ENCODE data around the gene CBX3. TPM values are rescaled to one million over a fixed set of nuclear protein-coding genes. Genes with fewer than 3 reads are reported as not detected.

Gene CBX3
- total and polyA plus RNA-seq, 11 donors: 31.5 to 70.1 (median 59.9) TPM

DNA sequence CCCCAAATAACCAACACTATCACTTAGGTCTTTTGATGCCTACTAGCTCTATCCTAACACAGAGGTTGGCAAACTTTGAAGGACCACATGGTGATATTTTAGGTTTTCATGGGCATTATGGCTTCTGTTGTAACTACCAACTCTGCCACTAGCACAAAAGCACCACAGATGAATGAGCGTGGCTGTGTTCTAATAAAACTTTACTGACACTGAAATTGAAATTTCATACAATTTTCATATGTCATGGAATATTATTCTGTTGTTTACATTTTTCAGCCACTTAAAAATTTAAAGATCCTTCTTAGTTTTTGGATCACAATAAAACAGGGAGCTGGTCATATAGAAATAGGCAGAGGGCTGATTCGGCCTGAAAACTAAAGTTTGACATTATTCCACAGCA lies 26.4 kb downstream of the CBX3 start:
- 86 to 99% (median 94%) methylated on average over 2 of the region's 2 CpGs for WGBS, 4 donors
- intact Hi-C loops (cut with DNase I): no loop called here
- DNase-seq: no peak

DNA sequence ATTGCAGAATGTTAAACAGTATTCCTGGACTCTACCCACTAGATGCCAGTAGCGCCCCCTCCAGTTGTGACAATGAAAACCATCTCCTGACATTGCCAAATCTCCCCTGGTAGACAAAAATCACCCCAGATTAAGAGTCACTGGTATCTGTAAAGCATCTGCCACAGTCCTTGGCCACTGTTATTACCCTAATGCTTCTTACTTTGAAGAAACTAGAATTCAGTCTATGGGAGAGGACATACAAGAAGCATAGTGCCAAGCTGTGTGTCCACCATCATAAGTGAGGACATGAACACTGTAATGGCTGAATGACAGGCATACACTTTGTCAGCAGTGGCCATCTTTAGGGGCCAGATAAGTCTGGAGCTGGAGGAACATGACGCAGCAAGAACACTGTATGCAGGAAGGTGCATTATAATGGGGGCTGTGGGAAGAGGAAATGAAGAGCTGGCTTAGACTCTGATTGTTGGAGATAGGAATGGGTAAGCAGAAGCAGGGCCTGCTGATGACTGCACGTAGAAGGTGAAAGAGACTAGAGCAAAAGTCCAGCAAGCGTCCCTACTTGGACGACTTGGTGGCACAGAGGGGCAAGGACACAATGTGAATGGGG lies 32.5 kb downstream of the CBX3 start:
- H3K36me3 ChIP-seq: no peaks in the 10 kb centered on the region
- intact Hi-C loops (cut with DNase I): no loop called here
- no peak for TF ChIP-seq POLR2A (IDR thresholded peaks at IDR 0.05)
- TF ChIP-seq, protein P1, sequence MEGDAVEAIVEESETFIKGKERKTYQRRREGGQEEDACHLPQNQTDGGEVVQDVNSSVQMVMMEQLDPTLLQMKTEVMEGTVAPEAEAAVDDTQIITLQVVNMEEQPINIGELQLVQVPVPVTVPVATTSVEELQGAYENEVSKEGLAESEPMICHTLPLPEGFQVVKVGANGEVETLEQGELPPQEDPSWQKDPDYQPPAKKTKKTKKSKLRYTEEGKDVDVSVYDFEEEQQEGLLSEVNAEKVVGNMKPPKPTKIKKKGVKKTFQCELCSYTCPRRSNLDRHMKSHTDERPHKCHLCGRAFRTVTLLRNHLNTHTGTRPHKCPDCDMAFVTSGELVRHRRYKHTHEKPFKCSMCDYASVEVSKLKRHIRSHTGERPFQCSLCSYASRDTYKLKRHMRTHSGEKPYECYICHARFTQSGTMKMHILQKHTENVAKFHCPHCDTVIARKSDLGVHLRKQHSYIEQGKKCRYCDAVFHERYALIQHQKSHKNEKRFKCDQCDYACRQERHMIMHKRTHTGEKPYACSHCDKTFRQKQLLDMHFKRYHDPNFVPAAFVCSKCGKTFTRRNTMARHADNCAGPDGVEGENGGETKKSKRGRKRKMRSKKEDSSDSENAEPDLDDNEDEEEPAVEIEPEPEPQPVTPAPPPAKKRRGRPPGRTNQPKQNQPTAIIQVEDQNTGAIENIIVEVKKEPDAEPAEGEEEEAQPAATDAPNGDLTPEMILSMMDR (IDR thresholded peaks at IDR 0.05): no peak
- no peak overlapping the region for H3K27ac ChIP-seq
- H3K4me1 ChIP-seq: no peaks in the 10 kb centered on the region
- H3K9me3 ChIP-seq: no peaks in the 10 kb centered on the region
- DNase-seq (no peak), ATAC-seq (no peak)
- H3K27me3 ChIP-seq: peaks cover 0 to 11% (median 0%) of the 10 kb centered on the region in 9 donors
- 60 to 67% (median 64%) methylated on average over 5 of the region's 5 CpGs for WGBS, 4 donors
- no peak overlapping the region for H3K4me3 ChIP-seq

More for the DNA sequence above, 26.4 kb downstream of the CBX3 start:
- no peaks in the 10 kb centered on the region for H3K9me3 ChIP-seq
- no peaks in the 10 kb centered on the region for H3K36me3 ChIP-seq
- no peak for TF ChIP-seq POLR2A (IDR thresholded peaks at IDR 0.05)
- TF ChIP-seq, protein P1 (IDR thresholded peaks at IDR 0.05): no peak
- H3K27me3 ChIP-seq: peaks cover 0 to 5% (median 0%) of the 10 kb centered on the region in 9 donors
- no peak overlapping the region for H3K4me3 ChIP-seq
- H3K4me1 ChIP-seq: no peaks in the 10 kb centered on the region
- ATAC-seq: no peak
- no peak overlapping the region for H3K27ac ChIP-seq

DNA sequence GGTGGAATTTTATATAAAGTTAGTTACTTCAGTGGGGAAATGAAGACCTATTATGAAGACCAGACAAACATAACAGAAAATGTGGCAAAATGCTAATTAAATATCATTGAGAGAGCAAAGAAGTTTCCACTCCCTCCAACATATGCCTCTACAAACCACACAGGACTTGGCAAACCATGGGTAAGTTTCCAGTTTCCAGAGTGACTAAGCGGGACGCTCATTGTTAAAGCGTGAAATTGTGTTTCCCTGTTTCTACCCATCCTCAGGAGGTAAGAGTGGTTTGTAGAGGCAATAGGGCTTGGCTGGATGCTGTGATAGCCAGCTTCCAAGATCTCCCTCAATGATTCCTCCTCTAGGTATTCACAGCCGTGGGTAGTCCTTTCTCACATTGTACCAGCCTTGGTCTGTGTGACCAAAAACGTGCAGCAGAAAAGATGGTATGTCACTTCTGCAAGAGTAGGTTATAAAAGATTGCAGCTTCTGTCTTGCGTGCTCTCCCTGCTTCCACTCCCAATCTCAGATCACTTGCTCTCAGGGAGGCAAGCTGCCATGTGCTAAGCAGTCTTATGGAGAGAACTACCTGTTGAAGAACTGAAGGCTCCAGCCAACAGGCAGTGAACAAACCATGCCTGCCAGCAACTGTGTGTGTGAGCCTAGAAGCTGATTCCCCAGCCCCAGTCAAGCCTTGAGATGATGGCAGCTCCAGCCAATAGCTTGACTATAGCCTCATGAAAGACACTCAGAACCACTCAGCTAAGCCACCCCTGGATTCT lies 35.7 kb downstream of the CBX3 start:
- peaks cover 0 to 21% (median 0%) of the 10 kb centered on the region in 9 donors for H3K27me3 ChIP-seq
- no peak for ATAC-seq
- H3K4me3 ChIP-seq: no peak overlapping the region
- 83 to 88% (median 86%) methylated on average over 6 of the region's 6 CpGs for WGBS, 4 donors
- H3K9me3 ChIP-seq: no peaks in the 10 kb centered on the region
- H3K27ac ChIP-seq: no peak overlapping the region
- DNase-seq: no peak
- TF ChIP-seq, protein P1 (IDR thresholded peaks at IDR 0.05): no peak
- TF ChIP-seq POLR2A (IDR thresholded peaks at IDR 0.05): no peak
- H3K36me3 ChIP-seq: no peaks in the 10 kb centered on the region
- intact Hi-C loops (cut with DNase I): no loop called here
- H3K4me1 ChIP-seq: no peaks in the 10 kb centered on the region

DNA sequence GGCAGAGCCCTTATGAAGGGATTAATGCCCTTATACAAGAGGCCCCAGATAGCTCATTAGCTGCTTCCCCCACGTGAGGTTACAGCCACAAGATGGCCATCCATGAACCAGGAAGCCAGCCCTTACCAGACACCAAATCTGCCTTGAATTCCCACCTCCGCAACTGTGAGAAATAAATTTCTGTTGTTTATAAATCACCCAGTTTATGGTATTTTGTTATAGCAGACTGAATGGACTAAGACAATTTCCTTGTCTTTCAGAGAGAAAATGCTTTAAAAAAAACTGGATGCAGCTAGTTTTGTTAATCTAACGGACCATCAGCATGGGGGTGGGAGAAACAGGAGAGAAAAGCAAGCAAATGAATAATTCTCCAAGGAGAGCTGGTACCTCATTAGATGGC lies 36.5 kb downstream of the CBX3 start:
- Histone ChIP-seq H3K36me3 (no peaks in the 10 kb centered on the region), H3K27me3 (peaks cover 0 to 23% (median 0%) of the 10 kb centered on the region in 9 donors), H3K4me1 (no peaks in the 10 kb centered on the region), H3K4me3 (no peak overlapping the region), H3K27ac (no peak overlapping the region), H3K9me3 (no peaks in the 10 kb centered on the region)
- intact Hi-C loops (cut with DNase I): no loop called here
- DNase-seq (no peak), ATAC-seq (no peak)
- 58 to 73% (median 64%) methylated on average over 3 of the region's 3 CpGs for WGBS, 4 donors
- no peak for TF ChIP-seq POLR2A (IDR thresholded peaks at IDR 0.05)

Measured in heart left ventricle (tissue), 16 donors.